ENCODE data around the gene MALRD1.

MALRD1 gene

DNA sequence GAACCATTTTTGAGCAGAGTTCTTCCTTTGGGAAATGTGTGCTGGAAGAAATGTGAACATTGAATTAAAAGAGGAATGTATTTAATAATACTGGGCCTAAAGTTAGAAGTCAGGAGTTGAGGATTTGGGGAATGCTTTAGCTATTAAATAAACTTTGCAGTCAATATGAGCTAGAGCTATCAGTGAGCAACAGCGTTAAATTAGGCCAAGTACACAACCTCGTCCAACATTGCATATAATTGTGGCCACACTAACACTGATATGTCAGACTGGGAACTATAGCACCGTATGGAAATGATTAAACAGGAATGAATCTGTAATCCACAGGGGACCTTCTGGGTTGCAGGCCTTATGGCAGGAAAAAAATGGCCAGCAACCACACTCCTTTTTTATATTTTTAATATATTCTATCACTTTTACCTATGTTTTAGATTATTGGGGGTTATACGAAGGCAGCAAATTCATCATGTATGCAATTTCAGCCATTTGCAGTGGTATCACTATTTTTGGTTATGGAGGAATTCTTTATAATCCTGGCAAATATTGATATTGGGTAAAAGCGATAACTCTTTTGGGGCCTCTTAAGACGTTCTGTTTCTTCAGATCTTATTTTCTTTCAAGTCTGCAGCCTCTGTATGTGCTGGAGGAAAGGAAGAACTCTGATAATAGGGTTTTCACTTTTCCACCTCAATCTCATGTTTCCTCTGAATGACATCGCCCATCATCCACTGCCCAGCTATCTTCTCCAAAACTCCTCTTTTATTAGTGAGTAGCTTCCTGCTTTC, 531.4 kb downstream of the MALRD1 start:
- no peak for DNase-seq

DNA sequence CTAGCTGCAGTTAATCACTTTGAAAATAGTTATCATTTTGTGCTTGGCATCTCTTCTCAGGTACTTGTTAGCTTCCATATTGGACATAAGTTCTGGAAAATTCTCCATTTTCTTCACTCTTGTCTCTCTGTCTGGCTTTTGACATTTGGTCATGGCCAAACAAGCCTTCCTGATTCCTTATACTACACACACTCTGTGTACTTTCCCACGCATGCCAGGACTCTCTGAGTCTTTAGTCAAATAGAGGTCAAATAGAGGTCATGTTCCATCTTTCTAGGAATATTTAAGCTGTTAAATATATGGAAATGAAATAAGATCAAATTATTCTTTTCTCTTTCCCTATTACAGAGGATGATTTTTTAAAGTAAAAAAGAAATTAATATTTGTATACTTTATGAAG, 532.1 kb downstream of the MALRD1 start:
- DNase-seq = no peak

DNA sequence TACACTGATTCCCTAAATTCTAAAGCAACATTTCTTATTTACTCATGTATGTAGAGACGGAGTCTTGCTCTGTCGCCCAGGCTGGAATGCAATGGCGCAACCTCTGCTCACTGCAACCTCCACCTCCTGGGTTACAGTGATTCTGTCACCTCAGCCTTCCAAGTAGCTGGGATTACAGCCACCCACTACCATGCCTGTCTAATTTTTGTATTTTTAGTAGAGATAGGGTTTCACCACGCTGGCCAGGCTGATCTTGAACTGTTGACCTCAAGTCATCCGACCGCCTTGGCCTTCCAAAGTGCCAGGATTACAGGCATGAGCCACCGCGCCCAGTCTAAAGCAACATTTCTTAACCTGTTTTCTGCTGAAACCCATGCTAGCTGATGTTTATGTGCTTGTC, 540.0 kb downstream of the MALRD1 start:
- no peak for DNase-seq

DNA sequence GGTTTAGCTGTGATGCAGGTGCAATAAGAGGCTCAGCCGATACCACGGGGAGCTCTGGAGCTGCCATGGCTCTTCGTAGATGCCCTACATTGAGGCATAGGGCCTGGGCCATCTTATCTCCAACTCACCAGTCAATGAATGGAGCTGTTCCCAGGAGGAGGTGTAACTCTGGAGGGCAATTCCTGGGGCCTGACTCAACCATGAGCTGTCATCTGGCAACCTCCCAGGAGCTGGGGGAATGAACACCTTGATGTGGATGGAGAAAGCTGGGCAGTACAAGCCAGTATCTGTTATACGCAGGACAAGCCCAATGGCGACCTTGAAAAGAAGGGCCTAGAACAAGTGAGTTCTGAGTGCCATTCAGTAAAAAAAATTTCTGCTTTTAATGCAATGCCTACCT, 543.7 kb downstream of the MALRD1 start:
- DNase-seq = no peak

DNA sequence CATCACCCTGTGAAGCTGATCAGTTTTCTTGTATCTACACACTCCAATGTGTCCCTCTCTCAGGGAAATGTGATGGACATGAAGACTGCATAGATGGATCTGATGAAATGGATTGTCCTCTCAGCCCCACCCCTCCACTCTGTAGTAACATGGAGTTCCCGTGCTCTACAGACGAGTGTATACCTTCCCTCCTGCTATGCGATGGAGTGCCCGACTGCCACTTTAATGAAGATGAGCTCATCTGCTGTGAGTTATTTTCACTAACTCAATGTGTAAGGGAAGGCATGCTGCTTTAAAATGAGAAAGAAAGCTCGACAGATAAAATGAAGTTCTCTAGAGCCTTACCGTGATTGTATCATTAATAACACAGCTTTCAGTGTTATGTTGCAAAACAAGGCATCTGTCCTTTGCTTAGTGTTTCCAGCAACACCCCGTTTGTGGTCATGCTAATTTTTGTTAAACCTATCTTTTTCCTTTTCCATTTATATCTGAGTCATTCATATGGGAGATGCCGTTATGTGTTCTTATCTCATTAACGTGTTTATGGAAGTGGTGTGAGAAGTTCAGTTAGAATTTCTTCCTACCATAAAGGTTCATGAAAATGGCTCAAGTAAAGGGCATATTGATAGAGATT, 546.7 kb downstream of the MALRD1 start:
- no peak for DNase-seq

DNA sequence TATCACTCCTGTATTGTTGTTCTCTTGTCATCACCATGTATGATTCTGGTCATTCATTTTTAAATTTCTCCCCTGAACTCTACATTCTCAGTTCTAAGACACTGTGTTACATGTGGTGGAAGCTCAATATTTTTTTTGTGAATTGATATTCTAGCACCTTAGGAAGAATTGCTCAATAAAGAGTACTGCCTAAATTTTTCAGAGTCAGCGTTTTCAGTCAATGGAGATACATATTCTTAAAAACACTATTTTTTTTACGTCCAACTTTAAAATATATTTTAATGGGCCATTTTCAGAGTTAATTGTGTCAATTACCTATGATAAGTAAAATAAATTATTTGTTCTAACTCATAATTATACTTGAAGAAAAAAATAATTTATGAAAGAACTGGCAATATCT, 557.2 kb downstream of the MALRD1 start:
- no peak for DNase-seq

DNA sequence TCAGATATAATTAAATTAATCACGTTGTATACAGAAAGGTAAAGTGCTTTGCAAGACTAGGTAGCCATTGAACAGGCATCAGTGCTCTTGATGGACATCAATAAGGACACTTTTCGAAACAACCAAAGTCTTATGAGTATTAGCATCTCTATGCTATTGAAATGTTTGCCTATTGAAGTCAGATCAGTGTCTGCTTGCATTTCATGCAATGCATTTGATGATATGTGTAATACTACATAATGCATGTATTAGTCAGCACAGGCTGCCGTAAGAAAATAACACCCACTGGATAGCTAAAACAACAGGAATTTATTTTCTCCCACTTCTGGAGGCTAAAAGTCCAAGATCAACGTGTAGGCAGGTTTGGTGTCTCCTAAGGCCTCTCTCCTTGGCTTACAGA, 558.4 kb downstream of the MALRD1 start:
- DNase-seq = no peak

DNA sequence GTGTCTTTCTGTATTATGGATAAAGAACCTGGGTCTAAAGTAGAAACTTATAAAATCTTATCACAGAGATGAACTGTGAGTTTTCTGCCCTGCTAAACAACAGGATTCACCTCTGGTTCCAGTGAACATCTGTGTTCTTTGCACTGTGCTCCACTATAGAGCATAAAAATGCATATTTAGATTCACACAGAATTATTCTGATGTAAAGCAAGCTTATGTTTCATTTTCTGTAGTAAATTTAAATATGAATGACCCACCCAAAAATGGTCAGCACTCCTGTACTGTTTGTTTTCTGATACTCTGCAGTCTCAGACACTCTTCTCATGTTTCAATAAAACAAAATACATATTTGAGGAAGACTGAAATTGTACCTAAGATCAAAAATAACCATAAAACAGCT, 563.2 kb downstream of the MALRD1 start:
- no peak for DNase-seq

DNA sequence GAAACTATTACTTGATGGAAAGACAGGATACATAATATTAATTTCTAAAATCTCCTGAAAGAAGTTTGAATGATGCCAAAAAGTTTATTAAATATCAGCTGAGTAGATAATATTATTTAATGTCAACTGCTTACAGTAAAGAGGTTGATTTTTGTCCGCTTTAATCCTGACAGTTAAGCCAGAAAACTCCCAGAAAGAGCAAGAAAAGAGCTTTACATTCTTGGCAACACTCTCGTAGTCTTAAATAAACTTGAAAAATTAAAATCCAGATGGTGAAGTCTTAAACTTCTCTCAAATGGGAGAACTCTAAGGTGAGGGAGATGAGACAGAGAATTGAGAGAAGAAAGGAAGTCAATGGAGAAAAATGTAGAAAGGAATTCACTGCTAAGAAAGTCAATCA, 568.4 kb downstream of the MALRD1 start:
- DNase-seq = no peak

DNA sequence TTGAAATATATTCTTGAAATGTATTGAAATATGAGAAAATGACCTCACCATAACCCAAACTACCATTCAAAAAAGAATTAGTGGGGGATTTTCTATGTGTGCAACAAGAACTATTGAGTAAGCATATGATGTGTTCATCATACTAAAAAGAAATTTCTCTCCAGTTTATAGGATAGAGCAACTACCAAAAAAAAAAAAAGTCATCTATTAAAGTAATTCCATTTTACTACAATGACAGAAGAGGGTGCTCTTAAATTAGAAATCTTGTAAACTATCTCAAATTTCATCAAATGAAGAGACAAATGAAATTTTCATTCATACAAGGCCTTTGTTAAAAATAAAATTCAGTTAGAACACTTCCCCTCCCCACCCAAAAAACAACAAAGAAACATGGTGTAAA, 572.2 kb downstream of the MALRD1 start:
- DNase-seq = no peak

DNA sequence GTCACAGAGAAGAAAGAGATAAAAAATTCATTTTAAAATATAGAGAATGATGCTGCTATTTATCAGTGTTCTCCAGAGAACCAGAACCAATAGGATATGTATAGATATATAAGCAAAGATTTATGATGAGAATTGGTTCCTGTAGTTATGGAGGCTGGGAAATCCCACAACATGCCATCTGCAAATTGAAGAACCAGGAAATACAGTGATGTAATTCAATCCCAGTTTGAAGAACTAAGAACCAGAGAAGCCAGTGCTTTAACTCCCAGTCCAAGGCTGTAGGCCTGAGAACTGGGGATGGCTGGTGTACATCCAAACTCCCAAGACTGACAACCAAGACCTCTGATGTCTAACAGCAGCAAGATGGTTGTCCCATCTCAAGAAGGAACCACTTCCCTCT, 574.7 kb downstream of the MALRD1 start:
- no peak for DNase-seq

DNA sequence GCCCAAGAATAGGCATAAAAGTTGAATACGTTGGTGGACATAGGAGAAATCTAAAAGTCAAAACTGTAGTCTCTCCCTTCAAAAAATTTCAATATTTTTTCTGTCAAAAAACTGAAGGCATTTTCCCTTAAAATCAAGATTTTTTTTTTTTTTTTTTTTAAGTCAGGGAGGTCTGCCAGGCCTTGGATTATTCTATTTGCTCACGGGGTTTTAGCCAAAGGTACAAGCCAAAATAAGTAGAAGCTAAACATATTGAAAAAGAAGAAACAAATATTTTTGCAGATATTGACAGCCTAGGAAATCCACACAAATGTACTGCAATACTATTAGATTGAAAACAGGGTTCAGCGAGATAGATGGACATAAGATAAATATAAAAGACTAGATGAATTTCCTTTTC, 577.6 kb downstream of the MALRD1 start:
- DNase-seq = no peak

DNA sequence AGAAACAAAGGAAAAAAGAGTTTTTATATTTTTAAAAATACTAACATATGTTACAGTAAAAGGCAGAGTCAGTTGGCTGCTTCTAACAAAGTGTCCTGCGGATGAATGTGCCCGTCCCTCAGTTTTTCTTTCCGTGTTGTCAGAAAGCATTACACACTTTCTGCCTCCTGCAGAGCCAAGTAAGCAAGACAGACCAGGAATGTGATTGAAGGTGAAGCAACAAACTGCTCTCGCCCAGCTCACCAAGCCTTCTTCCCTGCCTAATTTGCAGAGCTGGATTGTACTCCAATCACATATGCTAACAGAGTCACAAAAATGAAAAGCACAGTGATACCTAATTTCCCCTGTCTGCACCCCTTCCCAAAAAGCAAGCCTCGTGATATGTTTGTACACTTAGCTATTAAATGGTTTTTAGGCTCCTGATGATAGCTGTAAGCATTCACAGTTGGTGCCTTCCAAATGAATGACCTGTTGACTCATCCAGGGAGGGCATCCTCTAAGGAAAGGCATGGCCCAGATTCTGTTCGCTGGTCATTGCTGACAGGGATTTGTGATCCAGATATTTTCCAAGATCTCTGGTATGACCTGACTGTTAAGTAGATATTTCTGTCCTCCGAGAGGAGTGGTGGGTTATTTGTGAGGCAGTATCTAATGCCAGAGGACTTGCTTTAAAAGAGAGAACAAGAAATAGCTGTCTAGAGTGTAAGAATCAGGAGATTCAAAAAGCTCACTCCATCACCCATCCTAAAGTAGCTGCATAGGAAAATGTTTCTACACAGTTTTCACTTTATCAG, 580.4 kb downstream of the MALRD1 start:
- DNase-seq = no peak

DNA sequence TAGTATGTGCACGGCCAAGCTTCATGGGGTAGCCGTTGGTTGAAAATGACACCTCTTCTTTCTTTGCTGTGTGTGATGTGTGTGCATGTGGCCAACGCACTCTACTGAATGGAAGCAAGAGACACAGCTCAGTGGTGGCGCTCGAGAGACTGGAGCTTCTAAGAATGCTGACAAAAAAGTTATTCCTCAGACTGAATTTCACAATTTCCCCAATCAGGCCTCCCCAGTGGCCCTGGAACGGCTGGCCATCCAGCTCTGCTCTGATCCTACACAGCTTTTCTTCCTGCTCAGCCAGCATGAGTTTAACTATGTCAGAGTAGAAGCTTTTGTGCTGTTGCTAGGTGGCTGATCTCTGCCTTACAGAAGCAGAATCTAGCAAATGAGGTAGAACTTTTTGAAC, 581.0 kb downstream of the MALRD1 start:
- DNase-seq = no peak

DNA sequence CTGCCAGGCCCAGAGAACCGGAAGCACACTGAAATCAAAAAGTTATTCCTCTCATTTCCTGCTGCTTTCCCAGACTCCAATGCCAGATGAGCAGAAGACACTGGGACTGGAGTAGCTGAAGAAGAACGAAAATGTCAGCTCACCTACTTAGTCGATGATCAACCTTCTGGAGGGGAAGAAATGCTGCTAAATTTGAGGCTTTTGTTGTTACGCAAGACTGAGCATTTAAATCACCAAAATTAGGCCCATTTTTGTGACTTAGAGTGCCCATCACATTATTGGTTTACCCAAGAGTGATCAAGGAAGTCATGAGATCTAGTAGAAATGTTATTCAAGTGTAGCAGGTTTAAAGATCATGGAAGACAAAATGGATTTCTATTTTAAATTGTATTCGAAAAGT, 585.6 kb downstream of the MALRD1 start:
- no peak for DNase-seq

DNA sequence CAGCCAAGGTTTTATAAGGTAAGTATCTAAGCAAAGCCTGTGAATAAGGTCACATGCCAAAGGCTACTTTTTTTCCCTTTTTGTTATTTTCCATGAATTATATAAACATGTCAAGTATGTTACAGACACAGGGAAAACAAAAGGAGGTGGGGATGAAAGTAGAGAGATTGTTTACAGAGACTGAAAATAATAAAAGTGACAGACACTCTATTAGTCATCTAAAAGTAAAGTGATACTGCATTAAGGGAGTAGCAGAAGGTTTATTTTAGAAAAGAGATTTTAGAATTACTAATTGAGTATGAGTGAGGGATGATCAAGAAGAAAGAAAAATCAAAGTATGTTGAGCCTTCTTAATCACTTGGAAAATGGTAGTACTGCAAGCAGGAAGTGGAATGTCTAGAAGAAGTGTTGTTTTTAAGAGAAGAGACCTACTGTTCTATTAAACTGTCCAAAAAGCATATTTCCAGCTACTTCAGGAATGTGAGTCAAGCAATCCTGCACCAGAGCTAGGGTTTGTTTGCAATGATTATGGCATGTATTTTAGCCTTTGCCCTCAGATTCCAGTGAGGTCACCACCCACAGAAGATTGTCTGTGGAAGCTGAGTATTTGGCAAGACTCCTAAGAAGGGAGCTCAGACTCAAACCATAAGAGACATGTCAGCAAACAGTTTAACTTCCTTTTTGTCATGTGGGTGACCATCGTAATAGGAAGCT, 589.7 kb downstream of the MALRD1 start:
- peak; percentile 0 to 22 for DNase-seq

DNA sequence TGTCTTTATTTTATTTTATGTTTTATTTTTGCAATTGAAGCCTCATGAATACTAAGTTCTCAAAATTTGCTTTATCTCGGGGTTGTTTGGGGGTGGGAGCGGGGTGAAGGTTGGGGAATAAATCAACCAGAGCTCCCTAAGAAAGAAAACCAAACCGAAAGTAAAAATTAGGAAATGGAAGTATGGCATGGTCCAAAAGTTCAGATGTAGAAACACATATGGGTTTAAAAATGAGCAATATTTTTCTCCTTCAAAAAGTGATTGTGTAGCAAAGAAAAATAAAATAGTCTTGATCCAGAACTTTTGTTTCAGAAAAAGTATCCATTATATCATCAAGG, 590.3 kb downstream of the MALRD1 start:
- DNase-seq = no peak

DNA sequence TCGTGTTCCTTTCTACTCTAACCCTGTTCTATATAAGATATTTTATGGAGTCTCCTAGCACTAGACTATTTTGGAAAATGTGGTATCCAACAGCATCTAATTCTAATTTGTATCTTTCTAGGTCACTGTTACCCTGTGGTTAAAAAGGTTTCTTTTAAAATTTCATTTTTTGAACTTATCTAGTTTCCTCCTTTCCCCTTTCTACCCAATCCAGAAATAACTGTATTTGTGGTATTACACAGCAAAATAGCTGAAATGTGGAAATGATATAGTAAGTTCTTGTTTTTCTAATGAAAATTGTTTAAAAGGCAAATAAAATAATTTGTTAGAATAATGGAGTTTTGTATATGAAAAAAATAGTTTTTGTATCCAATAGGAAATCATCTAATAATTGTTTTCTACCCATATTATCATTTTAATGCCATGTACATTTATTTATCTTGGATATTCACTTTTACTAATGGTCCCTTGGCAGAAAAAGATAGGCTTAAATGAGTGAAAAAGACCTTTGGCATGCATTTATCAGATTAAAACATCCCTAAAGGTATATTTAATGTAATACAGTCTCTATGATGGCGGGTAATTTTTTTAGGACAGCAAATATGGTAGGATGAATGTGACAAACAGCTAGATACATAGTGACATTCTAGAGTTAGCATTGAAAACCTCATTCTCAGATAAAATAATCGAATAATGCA, 592.1 kb downstream of the MALRD1 start:
- DNase-seq = no peak

DNA sequence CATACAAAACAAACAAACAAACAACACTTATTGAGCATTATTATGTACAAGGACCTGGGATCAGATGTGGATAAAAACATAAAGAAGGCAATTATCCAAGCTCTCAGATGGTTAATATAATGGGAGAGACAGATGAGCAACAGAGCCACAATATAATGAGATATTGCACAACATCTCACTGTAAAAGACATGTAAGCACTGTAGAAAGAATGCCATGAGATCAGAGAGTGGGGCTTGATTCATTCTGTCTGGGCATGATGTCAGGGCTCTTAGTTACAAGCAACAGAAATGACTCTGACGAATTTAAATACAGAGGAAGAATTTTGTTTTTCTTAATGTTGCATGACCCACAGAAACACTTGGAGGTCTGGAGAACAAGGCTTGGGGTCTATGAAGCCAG, 602.9 kb downstream of the MALRD1 start:
- no peak for DNase-seq

DNA sequence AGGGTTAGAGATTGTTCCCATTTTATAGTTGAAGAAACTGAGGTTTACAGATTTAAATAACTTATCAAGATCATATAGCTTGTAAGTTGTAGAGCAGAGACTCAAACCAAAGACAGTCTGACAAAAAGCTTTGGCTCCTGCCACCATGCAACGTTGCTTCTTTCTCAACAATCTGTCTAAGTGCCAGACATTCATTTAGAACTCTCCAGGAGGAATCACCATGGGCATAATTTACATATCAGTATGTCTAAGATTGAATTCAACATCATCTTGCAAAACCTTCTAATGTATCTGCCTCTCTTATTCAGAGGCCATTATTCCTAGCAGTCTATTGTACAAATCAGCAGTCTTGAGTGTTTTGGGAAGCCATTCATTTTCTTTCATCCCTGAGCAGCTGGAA, 604.1 kb downstream of the MALRD1 start:
- no peak for DNase-seq

DNA sequence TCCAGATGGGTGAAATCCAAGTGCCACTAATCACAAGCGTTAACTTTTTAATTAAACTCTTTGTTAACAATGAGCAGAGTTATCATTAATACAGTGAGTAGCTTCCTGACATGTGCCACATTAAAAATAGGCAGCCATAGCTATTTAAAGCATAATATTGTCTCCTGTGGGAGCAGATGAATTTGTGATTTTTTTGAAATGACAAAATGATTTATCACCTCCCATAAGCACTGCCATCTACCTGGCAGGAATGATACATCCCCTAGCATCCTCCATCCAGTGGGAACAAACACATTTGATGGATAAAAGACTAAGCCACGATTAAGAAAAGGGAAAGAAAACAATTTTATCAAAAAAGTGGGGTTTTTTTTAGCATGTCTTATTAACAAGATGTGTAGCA, 605.3 kb downstream of the MALRD1 start:
- DNase-seq = no peak

DNA sequence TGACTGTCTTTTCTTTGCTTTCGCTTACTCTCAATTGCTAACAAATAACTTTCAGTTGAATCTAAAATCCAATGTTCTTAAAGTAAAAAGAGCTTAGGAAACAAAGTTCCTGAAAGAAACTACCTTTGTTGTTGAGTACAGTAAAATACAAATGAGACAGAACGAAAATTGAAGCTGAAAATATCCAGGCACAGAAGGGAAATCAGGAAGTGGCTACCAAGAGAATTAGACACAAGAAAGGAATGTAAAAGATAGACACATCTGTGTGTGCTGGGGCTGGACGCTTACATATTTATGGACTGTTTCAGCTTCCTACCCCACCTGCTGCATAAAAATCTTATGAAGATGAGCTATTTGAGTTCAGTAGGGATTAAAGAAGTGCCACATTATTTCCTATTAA, 606.0 kb downstream of the MALRD1 start:
- no peak for DNase-seq
